ENCODE measurements around the gene DOCK11. TPM values are rescaled to one million over a fixed set of nuclear protein-coding genes. Genes with fewer than 3 reads are reported as not detected.

DOCK11 gene
- total RNA-seq, 2 experiments from 2014 or later, result 27.0 to 34.7 TPM

GRCh38 chrX:118727686-118728339 is 232.2 kb downstream of the DOCK11 start:
- POLR2A ChIA-PET, result no interaction called here
- H2AFZ ChIP-seq (ENCODE audit: low read length), result no peak overlapping the region
- no peak for TF ChIP-seq EZH2phosphoT487 (IDR thresholded peaks at IDR 0.05; ENCODE audit: borderline replicate concordance, low read depth, low read length)
- TF ChIP-seq CTCF (conservative IDR thresholded peaks at IDR 0.05; ENCODE audit: low read length), result no peak

GRCh38 chrX:118729042-118729652 is 233.5 kb downstream of the DOCK11 start:
- H3K4me2 ChIP-seq (ENCODE audit: low read length), result no peak overlapping the region
- CTCF ChIA-PET (ENCODE audit: unreplicated experiment), result no interaction called here

More at GRCh38 chrX:118727686-118728339, 232.2 kb downstream of the DOCK11 start:
- no peaks in the 10 kb centered on the region for H3K79me2 ChIP-seq (ENCODE audit: insufficient read depth, low read depth, low read length)
- BruUV-seq (replicated peaks), result no TSS peak
- no peaks in the 10 kb centered on the region for H3K9me2 ChIP-seq (ENCODE audit: insufficient read depth, low read length)
- H3K4me2 ChIP-seq (ENCODE audit: low read length), result no peak overlapping the region
- H3K36me3 ChIP-seq (ENCODE audit: insufficient read depth, low read length), result no peaks in the 10 kb centered on the region
- H3K4me3 ChIP-seq (ENCODE audit: low read depth, low read length, poor library complexity, severe bottlenecking), result no peak overlapping the region
- CTCF ChIA-PET (ENCODE audit: unreplicated experiment), result no interaction called here
- H3K27ac ChIP-seq (ENCODE audit: low read depth, low read length, poor library complexity, severe bottlenecking), result no peak overlapping the region
- no peaks in the 10 kb centered on the region for H3K9me3 ChIP-seq (ENCODE audit: low read length)
- intact Hi-C loops (cut with micrococcal nuclease; ENCODE audit: unreplicated experiment), result no loop called here
- DNase-seq (ENCODE audit: low spot score), result no peak
- no peaks in the 10 kb centered on the region for H4K20me1 ChIP-seq (ENCODE audit: insufficient read depth, low read length)
- no peaks in the 10 kb centered on the region for H3K4me1 ChIP-seq (ENCODE audit: insufficient read depth, low read length, poor library complexity, severe bottlenecking)

More at GRCh38 chrX:118729042-118729652, 233.5 kb downstream of the DOCK11 start:
- no peak overlapping the region for H3K4me3 ChIP-seq (ENCODE audit: low read depth, low read length, poor library complexity, severe bottlenecking)
- BruUV-seq (replicated peaks), result no TSS peak
- intact Hi-C loops (cut with micrococcal nuclease; ENCODE audit: unreplicated experiment), result no loop called here
- no peaks in the 10 kb centered on the region for H4K20me1 ChIP-seq (ENCODE audit: insufficient read depth, low read length)
- TF ChIP-seq CTCF (conservative IDR thresholded peaks at IDR 0.05; ENCODE audit: low read length) (no peak), EZH2phosphoT487 (IDR thresholded peaks at IDR 0.05; ENCODE audit: borderline replicate concordance, low read depth, low read length) (no peak)
- POLR2A ChIA-PET, result no interaction called here
- no peaks in the 10 kb centered on the region for H3K9me2 ChIP-seq (ENCODE audit: insufficient read depth, low read length)
- no peaks in the 10 kb centered on the region for H3K79me2 ChIP-seq (ENCODE audit: insufficient read depth, low read depth, low read length)
- no peaks in the 10 kb centered on the region for H3K9me3 ChIP-seq (ENCODE audit: low read length)
- H2AFZ ChIP-seq (ENCODE audit: low read length), result no peak overlapping the region
- DNase-seq (ENCODE audit: low spot score), result no peak
- H3K27ac ChIP-seq (ENCODE audit: low read depth, low read length, poor library complexity, severe bottlenecking), result no peak overlapping the region
- no peaks in the 10 kb centered on the region for H3K36me3 ChIP-seq (ENCODE audit: insufficient read depth, low read length)
- H3K4me1 ChIP-seq (ENCODE audit: insufficient read depth, low read length, poor library complexity, severe bottlenecking), result no peaks in the 10 kb centered on the region
